NCI-H1092 treated with DMSO at 0.1 percent for 48 hours (cell line): ENCODE results near the gene ECHDC3.

Source experiments
- DNase-seq: peaks from one replicate; lab custom pipeline; 2025; lab: John Stamatoyannopoulos, UW

The ECHDC3 gene

DNA sequence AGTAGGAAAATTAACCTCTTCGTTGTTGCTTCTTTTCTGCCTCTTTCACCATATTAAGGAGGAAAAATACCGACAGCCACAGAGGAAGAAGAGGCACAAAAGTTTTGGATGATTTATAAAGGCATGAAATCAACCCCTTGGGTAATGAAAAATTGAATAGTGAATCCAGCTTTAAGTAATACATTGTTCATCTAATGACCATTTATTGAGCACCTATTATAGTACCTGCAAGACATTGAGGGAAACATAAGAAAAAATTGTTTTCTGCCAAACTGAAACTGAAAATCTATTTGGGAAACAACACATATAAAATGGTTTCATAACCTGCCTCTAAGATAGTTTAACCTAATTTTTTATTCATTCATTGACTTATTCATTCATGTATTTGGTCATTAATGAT is 8.2 kb downstream of the ECHDC3 start:
- no peak for DNase-seq

DNA sequence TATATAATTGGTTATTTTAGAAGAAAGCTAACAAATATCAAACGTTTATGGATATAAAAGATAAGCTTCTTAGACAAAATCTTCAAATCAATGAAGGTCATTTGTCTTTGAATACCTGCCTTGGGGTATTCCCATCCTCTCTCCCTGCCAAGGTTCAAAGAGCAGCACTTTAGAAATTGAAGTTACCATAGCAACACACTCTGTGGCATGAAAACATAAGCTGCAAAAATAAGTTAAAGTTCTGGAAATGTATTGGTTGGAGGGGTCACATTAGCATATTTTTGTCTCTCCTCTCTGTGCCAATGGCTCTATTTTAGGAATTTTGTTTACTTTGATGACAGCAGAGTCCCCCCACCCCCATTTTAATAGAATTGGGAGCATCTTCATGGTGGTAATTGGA is 12.0 kb downstream of the ECHDC3 start:
- DNase-seq: no peak

DNA sequence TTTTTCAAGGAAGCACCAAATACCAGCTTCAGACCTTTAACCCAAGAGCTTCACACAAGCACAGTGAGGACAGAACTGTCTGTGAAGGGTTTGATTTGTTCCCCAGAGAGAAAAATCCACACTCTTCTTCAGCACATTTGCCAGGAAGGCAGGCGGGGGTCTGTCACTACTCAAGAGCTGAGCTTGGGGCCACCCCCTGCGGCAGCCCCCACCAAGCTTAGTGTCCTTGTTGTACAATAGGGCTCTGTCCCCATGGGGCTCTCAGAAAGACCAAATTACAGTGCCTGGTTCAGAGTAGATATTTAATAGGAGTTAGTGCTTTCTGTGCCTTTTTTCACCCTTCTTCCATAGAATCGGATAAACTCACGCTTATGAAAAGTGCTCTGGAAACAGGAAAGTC is 12.4 kb downstream of the ECHDC3 start:
- DNase-seq: no peak

- DNase-seq: no peak
Observed at GRCh38 chr10:11755512-11756263, 13.5 kb downstream of the ECHDC3 start.

- DNase-seq: no peak
Observed at GRCh38 chr10:11756766-11757315, 14.7 kb downstream of the ECHDC3 start.

DNA sequence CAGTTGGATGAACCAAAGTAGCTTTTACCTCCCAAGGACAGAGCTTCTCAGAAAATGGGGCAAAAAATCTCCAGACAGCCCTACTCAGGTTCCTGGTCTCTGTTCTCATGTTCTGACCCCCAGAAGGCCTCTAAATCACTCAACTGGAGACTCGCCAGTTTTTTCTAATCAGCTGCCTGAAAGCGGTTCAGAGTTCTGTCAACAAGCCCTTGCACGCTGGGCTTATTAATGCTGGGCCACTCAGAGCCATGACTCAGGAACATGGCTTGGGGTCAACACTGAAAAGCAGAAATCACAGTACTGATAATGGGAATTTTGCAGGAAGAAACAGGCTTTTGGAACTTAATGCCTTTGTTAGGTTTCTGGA is 15.3 kb downstream of the ECHDC3 start:
- DNase-seq: peak; percentile 57

DNA sequence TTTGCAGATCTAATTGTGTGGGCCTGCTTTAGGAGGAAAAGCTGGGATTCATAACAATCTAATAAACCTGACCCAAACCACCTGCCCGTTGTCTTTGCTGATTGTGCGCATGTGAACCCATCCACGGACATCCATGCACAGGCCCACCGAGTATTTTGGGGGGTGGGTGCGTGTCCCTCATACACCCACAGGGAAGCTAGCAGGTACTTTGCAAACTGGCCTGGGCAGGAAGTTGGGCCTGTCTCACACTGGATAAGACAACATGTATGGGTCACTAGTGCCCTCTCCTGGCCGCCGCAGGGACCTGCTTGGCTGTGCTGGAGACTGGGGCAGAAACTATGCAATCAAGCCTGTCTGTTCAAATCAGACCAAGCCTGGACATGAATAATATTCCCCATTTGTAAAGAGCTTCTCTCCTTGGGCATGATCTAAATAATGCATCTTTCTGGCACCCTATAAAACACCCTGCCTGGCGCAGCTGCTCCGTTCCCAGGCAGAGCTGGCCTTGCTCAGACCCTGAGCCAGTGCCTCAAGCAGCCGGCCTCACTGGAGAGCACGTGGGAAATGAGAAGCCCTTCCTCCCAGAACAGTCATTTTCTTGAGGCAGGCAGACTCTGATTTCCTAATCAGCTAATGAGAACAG is 15.8 kb downstream of the ECHDC3 start:
- peak; percentile 53 for DNase-seq

DNA sequence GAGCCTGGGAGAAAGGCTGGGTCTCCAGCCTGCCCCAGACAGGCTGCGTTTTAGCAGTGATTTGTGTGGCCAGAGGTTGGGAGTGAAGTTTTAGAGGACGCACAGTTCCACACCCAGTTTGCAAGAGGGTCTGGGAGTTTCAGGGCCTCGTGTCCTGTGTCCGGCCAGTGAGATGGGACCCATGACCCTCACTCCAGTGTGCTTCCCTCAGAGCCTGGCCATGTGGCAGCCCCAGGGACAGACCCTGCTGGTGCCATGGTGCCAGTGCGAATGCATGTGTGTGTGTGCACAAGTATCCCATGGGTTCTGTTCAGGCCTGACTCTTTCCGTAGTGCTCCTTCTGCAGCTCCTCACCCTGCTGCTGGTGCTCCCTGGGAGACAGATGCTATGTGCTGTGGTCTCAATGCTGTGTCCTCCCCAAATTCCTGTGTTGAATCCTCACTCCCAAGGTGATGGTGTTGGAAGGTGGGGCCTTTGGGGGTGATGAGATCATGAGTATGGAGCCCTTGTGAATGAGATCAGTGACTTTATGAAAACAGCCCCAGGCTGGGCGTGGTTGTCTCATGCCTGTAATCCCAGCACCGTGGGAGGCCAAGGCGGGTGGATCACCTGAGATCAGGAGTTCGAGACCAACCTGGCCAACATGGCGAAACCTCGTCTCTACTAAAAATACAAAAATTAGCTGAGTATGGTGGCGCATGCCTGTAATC is 16.5 kb downstream of the ECHDC3 start:
- no peak for DNase-seq

DNA sequence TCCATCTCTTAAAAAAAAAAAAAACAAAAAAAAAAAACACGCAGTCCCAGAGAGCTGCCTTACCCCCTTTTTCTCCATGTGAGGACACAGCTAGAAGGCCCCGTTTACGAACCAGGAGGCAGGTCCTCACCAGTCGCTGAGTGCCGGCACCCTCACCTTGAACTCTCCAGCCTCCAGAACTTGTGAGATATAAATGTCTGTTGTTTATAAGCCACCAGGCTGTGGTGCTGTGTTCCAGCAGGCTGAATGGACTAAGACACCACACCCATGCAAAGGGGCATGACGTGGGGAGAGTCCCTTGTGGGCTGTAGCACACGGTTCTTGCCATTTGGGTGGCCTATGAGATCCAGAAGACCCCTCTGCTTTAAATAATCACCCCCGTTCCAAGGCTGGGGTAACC is 17.2 kb downstream of the ECHDC3 start:
- no peak for DNase-seq

- no peak for DNase-seq
Observed at GRCh38 chr10:11760151-11760550, 18.0 kb downstream of the ECHDC3 start.

- no peak for DNase-seq
Observed at GRCh38 chr10:11760861-11761260, 18.7 kb downstream of the ECHDC3 start.

DNA sequence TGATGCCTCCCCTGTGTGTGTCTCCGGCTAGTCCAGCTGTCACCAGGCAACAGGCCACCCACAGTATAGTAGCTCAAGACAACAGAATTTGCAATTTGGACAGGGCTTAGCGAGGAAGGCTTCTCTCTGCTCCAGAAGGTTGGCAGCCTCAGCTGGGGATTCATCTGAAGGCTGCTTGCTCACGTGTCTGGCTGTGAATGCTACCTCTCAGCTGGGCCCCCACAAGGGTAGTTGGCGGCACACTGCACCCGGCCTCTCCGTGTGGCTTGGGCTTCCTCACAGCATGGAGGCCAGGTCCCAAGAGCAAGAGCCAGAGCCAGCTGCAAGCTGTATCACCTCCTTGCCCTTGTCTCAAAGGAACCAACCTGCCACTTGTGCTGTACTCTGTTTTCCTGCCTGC is 19.2 kb downstream of the ECHDC3 start:
- no peak for DNase-seq

GRCh38 chr10:11762706-11763500 is 20.7 kb downstream of the ECHDC3 start:
- DNase-seq: no peak

GRCh38 chr10:11763501-11763861 is 21.3 kb downstream of the ECHDC3 start:
- no peak for DNase-seq

DNA sequence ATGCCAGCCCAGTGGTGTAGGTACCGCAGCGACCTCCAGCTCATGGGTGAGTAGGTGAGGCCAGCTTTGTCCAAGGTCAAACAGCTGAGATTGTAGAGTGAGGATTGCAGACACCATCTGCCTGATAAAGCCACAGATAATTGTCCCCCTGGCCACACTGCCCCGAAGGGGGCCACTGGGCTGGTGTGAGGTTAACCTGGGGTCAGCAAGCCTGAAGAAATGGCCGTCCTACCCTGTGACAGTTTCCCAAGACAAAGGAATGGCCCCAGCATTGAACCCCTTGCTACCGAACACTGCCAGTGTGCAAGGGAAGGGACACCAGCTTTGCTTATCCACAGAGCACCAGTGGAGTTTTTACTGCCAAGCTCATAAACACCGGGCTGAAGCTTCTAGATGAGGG is 23.0 kb downstream of the ECHDC3 start:
- DNase-seq: no peak

DNA sequence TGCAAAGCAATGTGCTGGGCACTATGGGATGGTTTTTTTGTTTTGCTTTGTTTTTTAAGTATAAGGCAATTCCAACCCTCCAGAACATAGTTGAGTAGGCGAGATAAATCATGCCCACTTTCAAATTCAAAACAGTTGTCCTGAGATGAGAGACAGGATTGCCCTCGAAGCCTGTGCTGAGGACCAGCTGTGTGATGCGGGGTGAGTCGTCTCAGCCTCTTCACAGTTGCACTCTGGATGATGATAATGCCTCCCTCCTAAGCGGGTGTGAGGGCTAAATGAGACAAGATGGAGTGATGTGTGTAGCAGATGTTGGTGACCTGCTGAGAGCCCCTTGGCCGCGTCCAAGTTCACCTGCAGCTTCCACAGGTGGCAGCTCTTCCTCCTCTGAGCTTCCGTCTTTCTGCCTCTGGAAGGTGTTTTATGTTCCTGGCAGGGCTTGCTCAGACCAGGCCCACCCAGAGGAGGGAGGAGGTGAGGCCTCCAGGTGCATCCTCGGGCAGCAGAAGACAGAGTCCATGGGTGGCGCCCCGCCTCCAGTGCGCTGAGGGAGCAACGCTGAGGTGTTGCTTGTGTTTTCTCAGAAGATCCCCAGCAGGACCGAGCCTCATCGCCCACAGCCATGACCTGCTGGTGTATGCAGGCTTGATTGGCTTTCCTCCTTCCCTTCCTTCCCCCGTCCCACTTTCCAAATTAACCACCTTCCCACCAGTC is 30.6 kb downstream of the ECHDC3 start:
- DNase-seq: no peak

DNA sequence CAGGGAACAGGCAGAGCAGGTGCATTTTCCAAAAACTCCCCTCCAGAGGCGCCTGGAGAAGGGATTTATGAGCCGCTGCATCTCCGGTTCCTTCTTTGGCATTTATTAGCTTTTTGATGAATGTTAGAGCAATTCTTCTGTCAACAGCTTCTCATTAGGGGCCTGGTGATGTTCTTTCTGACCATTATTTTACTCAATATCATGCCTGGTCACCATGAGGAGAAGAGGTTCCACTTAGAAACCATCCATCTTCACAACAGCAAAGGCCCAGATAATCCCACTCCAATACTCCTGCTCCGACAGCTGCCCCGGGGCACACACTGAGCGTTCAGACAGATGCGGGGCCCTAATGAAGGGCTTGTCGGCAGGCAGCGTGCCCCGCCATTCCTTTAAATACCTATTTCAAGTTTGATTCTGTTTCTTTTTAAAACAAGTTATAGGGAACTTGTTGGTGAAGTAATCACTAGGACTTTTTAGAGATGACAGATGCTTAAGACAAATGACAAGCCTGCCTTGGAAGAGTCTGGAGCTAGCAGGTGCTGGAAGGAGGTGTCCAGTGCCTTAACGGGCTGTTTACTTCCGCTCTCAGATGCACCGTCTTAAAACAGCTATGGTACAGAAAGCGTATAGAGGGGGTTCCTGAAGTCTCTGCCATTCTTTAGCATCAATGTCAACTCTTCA is 31.7 kb downstream of the ECHDC3 start:
- no peak for DNase-seq

GRCh38 chr10:11775412-11775811 is 33.2 kb downstream of the ECHDC3 start:
- DNase-seq: no peak

- DNase-seq: no peak
Observed at GRCh38 chr10:11776080-11776479, 33.9 kb downstream of the ECHDC3 start.

DNA sequence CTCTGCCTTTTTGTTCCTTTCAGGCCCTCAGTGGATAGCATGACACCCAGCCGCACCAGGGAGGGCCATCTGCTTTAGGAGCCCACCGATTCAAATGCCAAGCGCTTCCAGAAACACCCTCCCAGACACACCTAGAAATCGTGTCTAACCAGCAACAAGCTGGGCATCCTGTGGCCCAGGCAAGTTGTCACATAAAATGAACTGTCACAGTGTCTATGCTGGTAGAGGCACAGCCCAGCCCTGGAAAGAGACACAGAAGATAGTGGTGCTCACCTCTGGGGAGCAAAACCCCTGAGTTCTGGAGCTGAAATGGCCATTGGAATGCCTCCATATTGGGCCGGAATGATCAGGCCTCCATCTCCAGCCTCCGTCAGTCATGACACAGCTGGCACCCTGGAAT is 38.9 kb downstream of the ECHDC3 start:
- no peak for DNase-seq
